LNCAP (cell line): ENCODE results near the gene PAIP2.

ENCODE experiments used
- TF ChIP-seq, protein P1 (sequence below): fragments of 450-650 bp; IDR thresholded peaks from 2 replicates; pipeline ENCODE4 v1.5.1; 2017; ENCODE audit warnings: mild to moderate bottlenecking

The PAIP2 gene

DNA sequence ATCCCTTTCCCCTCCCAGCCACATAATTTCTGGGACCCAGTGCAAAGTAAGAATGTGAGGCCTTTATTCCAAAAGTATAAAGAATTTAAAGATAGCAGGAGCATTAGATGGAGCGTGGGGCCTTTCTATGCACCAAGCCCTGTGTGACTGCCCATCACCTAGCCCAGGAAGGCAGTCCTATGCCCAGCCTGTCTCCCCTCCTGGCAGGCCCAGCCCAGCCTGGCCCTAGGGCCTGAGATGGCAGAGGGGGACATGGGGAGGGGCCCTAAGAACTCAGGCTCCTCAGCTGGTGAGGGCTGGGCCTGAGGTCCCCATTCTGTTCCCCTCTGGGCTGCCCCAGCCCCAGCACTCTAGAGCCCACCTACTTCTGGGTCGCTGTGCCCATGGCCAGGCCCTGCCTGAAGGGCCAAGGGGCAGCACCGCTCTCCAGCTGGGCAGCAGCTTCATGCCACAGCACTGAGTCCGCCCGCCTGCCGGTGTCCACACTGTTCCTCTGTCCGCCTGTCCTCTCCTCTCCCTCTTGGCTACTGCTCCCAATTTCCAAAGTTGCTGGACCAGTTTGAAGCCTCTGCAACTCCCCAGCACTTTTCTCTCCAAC is 42.4 kb downstream of the PAIP2 start:
- TF ChIP-seq, protein P1, sequence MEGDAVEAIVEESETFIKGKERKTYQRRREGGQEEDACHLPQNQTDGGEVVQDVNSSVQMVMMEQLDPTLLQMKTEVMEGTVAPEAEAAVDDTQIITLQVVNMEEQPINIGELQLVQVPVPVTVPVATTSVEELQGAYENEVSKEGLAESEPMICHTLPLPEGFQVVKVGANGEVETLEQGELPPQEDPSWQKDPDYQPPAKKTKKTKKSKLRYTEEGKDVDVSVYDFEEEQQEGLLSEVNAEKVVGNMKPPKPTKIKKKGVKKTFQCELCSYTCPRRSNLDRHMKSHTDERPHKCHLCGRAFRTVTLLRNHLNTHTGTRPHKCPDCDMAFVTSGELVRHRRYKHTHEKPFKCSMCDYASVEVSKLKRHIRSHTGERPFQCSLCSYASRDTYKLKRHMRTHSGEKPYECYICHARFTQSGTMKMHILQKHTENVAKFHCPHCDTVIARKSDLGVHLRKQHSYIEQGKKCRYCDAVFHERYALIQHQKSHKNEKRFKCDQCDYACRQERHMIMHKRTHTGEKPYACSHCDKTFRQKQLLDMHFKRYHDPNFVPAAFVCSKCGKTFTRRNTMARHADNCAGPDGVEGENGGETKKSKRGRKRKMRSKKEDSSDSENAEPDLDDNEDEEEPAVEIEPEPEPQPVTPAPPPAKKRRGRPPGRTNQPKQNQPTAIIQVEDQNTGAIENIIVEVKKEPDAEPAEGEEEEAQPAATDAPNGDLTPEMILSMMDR, result no peak

DNA sequence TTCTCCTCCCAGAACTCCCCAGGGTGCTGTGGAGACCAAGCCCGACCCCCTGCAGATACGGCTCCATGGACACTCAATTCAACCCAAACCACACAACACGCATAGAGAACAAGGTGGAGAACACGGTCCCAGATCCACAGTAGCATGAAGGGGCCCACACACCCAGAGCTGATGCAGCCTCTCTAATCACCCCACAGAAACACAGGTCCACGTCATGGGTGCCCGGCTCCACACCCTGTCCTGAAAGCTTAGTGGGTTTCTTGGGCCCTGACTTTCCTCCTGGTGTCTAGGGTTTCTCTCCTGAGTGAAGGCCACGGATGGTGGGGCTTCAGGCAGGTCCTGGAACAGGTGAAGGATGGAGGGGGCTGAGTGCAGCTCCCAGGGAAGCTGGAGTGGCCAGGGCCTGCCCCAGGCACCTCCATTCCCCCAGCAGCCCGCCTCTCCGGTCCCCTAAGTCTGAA is 43.0 kb downstream of the PAIP2 start:
- TF ChIP-seq, protein P1, result no peak

DNA sequence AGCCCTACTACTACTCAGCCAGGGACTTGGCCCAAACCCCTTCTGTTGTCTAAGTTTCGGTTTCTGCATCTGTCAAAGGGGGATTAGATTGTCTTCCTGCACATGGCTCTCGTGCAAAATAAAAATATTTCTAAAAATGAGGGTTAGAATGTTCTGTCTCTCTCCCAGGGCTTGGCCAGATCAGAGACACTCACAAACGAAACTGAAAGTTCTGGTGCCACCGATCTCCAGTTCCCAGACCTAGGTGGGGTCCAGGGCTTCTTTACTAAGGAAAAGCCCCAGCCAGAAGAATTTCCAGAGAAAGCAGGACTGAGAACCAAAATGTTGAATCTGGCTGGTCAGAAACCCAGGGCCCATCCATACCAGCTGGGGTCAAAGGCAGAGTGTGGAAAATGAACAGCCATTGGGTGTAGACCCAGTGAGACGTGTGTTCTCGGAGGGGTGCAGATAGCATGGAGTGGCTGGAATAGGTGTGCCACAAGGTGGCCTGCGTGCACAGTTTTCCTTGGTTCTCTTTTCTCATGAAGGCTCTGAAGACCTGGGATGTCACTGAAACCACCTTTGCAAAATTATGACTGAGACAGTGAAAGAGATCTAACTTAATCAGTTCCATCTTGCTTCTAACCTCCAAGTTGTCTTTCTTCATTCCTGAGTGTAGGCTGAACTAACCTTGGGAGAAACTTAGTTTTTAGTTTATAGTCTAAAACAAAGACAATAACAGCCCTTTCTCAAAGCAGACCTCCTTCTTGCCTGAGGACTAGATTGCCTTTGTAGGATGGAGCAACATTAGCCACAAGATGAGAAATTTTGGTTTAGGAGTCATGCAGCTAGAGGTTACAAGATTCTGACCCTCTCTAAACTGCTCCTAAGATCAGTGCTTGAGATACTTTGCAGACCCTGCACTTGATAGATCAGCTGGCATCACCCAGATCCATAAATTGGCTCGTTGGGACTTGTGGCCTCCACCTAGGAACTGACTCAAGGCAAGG is 43.7 kb downstream of the PAIP2 start:
- TF ChIP-seq, protein P1, result no peak

DNA sequence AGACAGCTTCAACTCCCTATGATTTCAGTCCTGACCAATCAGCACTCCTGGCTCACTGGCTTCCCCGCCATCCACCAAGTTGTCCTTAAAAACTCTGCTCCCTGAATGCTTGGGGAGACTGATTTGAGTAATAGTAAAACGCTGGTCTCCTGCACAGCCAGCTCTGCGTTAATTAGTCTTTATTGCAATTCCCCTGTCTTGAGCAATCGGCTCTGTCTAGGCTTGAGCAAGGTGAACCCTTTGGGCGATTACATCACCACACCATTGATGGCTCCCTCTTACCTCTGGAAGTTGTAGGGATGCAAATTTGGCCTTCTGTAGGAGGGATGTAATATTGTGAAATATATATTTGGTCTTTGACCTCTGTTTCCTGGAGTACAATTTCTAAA is 44.4 kb downstream of the PAIP2 start:
- TF ChIP-seq, protein P1, result no peak

DNA sequence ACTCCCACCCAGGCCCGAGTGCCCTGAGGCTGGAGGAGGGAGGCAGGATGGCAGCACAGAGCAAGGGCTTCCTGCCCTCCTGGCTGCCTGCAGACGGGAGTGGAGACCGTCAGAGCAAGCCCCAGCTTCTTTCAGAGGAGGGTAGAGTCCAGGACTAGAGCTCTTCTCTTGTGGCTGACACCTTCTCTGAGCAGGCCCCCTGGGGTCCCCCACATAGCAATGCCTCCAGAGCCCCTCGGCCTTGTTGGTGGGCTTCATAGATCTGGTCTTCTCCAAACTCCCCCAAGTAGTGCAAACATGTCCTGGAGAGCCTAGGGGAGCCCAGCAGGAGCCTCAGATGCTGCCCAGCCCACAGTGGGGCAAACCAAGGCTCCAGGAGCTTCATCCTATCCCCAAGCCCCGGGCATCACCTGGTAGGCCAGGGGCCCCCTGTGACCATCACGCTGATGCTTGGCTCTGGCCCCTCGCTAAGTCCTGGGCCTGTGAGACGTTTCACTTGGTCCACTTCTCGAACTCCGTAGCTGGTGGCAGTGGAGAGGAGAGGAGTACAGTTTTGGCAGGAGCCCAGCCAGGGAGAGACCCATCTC is 46.0 kb downstream of the PAIP2 start:
- TF ChIP-seq, protein P1, result no peak

DNA sequence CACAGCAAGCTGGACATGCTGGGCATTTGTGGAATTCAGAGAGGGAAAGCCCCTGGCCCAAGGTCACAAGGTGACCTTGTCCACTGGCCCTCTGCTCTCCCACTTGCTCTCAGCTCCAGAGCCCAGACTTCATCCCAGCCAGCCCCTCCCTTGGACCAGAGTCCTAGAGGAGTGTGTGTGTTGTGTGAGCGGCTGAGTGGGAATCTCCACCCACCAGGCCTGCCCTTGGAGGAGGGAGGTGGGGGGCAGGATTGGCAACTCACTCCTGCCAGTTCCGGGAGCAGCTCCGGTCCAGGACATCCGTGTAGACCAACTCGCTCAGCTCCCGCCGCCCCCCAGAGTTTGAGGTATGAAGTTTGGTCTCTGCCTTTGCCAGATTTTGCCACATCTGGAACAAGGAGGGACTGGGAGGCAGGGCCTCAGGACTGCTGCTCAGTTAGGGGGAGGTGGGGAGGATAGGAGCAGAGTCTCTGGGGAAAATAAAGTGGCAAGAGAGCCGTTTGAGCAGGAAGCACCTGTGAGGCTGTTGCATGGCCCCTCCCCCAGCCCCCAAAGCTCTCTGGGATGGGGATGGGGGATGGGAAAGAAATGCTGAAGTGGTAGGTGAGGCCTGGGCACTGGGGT is 46.7 kb downstream of the PAIP2 start:
- TF ChIP-seq, protein P1, result no peak
